ENCODE results near the gene PSG1.
"Not testable (repeated sequence)": the region's sequence is repeated elsewhere in the genome, so short reads cannot be mapped to it uniquely, and the experiment has no call there.

PSG1 gene

GRCh38 chr19:42821306-42821977, 58.1 kb downstream of the PSG1 start:
- DNase-seq (ENCODE audit: low spot score): not testable (repeated sequence)

DNA sequence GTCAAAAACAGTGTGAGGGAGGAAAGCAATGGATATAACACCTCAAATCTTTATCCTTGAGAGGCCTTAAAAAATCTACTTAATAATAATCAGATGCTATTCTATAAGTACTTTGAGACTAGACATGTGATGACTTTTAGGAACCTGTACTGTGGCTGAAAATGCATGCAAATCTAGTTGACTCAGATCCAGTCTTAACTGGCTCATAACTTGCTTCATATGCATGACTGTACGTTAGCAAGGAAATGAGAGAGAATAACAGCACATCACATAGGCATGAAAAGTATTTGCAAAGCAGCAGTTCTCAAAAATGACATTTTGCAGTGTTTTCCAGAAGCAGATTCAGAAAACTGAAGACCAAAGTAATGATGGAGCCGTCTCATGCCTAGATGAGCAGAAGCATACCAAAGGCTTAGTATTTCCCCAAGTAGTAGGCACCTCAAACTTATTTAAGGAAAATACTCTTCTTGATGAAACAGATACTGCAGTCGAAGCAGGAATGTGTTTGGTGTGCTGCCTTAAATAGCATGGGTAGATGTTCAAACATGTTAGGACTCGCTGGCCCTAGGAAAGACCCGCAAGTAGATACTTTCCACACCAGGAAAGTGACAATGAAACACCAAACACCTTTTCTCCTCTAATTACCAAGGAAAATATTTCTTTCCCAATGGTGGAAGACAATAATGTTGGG, 59.4 kb downstream of the PSG1 start:
- DNase-seq (ENCODE audit: low spot score): peak; percentile 34

DNA sequence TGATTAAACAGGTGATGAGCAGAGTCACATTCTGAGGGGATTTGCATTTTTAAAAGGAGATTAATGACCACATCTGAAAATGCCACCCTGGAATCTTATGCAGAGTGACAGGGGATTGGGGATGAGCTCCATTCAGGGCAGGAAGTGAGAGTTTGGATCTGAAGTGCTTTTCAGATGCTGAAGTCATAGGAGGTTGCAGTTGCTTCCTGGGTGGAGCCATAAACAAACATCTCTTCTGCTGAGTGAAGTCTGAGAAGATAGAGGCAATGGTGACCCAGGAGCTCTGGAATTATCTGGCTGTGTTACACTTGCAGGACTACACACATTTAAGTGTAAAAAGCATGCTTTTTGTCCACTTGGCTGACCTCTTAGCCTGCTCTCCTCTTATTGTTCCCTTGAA, 62.6 kb downstream of the PSG1 start:
- DNase-seq (ENCODE audit: low spot score): no peak

Data from kidney capillary endothelial cell (primary cell).